H7 (cell line): ENCODE data around the gene HOXA2. TPM values are rescaled to one million over a fixed set of nuclear protein-coding genes. Genes with fewer than 3 reads are reported as not detected.

Experiments used
- DNase-seq: peaks from one replicate; pipeline ENCODE4 v3.0.0; 2012
- H3K27me3 ChIP-seq: 2 replicates; pipeline ENCODE4 v1.6.0; 2011; ENCODE audit warnings: mild to moderate bottlenecking, low read length; ENCODE audit not compliant: control insufficient read depth, insufficient read depth
- H3K36me3 ChIP-seq: replicated peaks from 2 replicates; pipeline ENCODE4 v1.5.1; 2011; ENCODE audit warnings: low read length; ENCODE audit not compliant: control insufficient read depth, insufficient read depth
- H3K4me3 ChIP-seq: 2 replicates; pipeline ENCODE4 v1.5.1; 2011; ENCODE audit warnings: low read depth, mild to moderate bottlenecking, control low read depth, low read length, moderate library complexity; ENCODE audit not compliant: insufficient read depth
- total RNA-seq: library from RNA; depleted of rRNA; stranded (reverse); fragments of >200 nt; shearing (Covaris generic); gene quantifications from 2 replicates; pipeline ENCODE4 v1.2.3, GENCODE V29; 2014

The HOXA2 gene
- total RNA-seq, 1 experiment from 2014 or later, result not detected

- DNase-seq, result no peak
- H3K27me3 ChIP-seq, result peaks cover 100% of the 10 kb centered on the region
- H3K4me3 ChIP-seq, result no peak overlapping the region
- H3K36me3 ChIP-seq, result no peaks in the 10 kb centered on the region
Observed at GRCh38 chr7:27104341-27105058, 2.0 kb upstream of the HOXA2 start.

DNA sequence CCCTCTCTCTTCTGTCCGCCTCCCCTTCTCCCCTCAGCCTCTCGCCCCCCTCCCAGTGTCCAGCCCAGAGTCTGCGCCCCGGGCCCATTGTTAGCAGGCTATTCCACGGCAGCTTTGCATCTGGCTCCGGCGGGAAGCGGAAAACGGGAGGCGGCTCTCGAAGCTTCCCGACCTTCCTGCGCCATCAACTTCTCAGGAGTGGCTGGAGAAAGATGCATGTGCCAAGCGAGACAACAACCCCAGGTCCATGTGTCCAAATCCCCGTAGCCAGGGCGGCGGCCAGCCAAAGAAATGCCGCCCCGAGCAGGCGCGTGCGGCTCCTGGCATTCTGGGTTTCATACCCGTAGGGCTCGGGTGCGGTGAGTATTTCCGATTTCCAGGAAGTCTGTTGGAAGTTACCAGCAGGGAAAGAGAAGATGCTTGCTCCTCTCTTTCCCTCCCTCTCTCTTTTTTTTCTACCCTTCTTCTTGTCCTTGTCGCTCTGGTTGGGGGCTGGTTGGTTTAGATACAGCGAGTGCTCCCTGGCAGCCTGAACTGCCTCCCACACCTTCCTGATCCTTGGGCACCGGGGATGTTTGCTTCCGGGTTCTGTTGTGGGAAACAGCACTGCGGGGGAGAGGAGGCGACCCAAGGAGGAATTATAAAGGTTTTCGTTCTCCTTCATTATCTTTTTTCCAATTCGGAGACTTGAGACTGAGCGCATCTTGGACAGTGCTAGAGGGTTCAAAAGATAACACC, 1.2 kb upstream of the HOXA2 start:
- H3K36me3 ChIP-seq, result no peaks in the 10 kb centered on the region
- H3K27me3 ChIP-seq, result peaks cover 100% of the 10 kb centered on the region
- DNase-seq, result peak; percentile 63
- no peak overlapping the region for H3K4me3 ChIP-seq

DNA sequence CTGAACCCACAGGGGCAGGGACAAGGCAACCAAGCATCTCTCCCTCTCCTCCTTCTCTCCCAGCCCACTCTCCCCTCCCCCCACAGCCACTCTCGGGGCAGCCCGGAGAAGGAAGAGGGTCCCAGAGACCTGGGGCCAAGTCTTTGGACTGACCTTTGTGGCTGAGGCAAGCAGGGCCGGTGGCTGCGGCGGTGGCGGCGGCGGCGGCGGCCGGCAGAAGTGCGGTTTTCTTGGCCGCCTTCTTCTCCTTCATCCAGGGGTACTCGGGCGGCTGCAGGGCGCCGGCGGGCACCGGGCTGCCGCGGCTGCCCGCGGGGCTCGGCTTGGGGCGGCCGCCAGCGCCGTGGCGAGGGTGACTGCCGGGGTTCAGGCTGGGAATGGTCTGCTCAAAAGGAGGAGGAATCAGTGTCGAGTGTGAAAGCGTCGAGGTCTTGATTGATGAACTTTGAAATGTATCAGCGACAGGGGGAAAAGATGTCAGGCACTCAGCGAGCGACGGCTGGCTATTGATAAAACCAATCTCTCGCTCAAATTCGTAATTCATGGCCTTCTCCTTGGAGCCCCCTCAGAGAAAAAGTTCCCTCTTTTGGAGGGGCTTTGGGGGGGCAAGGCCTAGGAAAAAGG, 414 bp downstream of the HOXA2 start:
- peaks cover 100% of the 10 kb centered on the region for H3K27me3 ChIP-seq
- H3K36me3 ChIP-seq, result no peaks in the 10 kb centered on the region
- H3K4me3 ChIP-seq, result no peak overlapping the region
- peak; percentile 74 for DNase-seq

- no peak overlapping the region for H3K4me3 ChIP-seq
- peaks cover 100% of the 10 kb centered on the region for H3K27me3 ChIP-seq
- peak; percentile 52 for DNase-seq
- H3K36me3 ChIP-seq, result no peaks in the 10 kb centered on the region
Observed at GRCh38 chr7:27101171-27101956, 1.1 kb downstream of the HOXA2 start.

DNA sequence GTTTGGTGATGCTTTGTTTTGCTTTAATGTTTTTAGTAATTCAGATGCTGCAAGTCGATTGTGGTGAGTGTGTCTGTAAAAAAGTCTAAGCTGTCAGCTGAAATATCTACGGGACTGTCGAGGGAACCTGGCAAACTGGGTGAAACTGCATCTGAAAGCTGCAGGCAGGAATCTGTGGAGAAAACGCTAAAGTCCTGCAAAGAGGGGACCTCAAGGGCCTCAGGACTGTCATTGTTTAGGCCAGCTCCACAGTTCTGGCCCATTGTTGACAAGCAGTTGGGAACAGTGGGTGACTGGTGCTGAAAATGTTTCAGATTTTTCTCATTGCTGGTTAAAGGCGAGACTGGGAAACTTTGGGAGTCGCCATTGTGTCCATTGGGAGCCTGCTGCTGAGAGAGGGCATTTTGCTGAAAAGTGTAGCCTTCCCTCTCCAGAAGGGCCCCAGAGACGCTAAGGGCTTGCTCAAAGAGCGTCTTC, 1.8 kb downstream of the HOXA2 start:
- peak; percentile 66 for DNase-seq
- Histone ChIP-seq H3K4me3 (no peak overlapping the region), H3K36me3 (no peaks in the 10 kb centered on the region), H3K27me3 (peaks cover 100% of the 10 kb centered on the region)

GRCh38 chr7:27099453-27100370, 2.8 kb downstream of the HOXA2 start:
- no peak overlapping the region for H3K4me3 ChIP-seq
- no peaks in the 10 kb centered on the region for H3K36me3 ChIP-seq
- no peak for DNase-seq
- H3K27me3 ChIP-seq, result peaks cover 100% of the 10 kb centered on the region

- peaks cover 100% of the 10 kb centered on the region for H3K27me3 ChIP-seq
- no peaks in the 10 kb centered on the region for H3K36me3 ChIP-seq
- H3K4me3 ChIP-seq, result no peak overlapping the region
- DNase-seq, result peak; percentile 65
Observed at GRCh38 chr7:27098578-27099451, 3.7 kb downstream of the HOXA2 start.

- Histone ChIP-seq H3K27me3 (peaks cover 100% of the 10 kb centered on the region), H3K36me3 (no peaks in the 10 kb centered on the region), H3K4me3 (no peak overlapping the region)
- peak; percentile 79 for DNase-seq
Observed at GRCh38 chr7:27097686-27098577, 4.6 kb downstream of the HOXA2 start.

GRCh38 chr7:27096768-27097514, 5.5 kb downstream of the HOXA2 start:
- Histone ChIP-seq H3K27me3 (peaks cover 98% of the 10 kb centered on the region), H3K4me3 (peak overlapping the region; percentile 39), H3K36me3 (no peaks in the 10 kb centered on the region)
- peak; percentile 81 for DNase-seq

DNA sequence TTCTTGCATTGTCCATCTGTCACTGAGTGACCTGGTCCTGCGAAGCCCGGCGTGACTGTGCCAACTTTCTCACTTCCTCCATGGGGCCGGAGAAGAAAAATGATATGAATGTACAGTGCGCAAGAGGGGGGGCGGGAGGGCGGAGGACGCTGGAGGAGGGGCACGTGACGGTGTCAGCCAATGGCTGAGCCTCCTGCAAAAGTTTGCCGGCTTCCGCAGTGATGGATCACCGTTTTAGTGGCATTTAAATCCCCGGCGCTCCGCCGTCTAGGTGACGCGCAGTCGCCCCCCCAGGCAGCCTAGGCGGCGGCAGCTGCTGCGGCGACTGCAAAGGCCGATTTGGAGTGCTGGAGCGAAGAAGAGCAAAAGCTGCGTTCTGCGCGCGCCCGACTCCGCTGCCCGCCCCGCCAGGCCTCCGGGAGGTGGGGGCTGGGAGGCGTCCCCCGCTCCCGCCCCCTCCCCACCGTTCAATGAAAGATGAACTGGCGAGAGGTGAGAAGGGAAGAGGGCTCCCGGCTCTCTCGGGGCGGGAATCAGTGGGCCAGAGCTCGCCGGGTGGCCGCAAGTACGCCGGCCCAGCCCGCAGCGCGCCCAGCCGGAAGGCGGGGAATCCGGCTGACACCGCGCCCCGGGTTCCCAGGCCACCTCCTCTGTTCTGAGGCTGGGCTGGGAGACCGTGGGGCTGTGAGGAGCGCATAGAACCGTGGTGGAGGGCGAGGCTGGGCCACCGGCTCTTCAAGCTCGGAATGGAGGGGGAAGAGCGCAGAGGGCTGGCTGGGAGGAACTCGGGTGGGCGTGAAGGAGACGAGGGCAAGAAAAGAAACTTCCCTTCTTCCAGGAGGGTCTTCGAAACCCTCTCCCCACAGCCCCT, 6.4 kb downstream of the HOXA2 start, which contains the start of gene HOXA1:
HOXA1 (minus strand) TSS at position 104 of the 871 bp plus-strand sequence; CDS start at position 16, 88 bp downstream.
- peak; percentile 92 for DNase-seq
- H3K27me3 ChIP-seq, result peaks cover 90% of the 10 kb centered on the region
- no peaks in the 10 kb centered on the region for H3K36me3 ChIP-seq
- peak within 1 kb of the TSS; percentile 39 for H3K4me3 ChIP-seq
